Calu3 (cell line): ENCODE data around the gene UNC13C. TPM values are rescaled to one million over a fixed set of nuclear protein-coding genes. Genes with fewer than 3 reads are reported as not detected.

Experiments used
- BruUV-seq: library from RNA; stranded (reverse); fragments of 400-500 nt; replicated peaks from 2 replicates; lab custom pipeline; 2021; lab: Mats Ljungman, UMichigan
- CTCF ChIA-PET: fragments of 300-600 bp; sonication (Branson Sonifier 250); formaldehyde crosslinking; loops from one replicate; lab custom pipeline; 2022; ENCODE audit warnings: antibody characterized with exemption; lab: Charles Lee
- DNase-seq: peaks from one replicate; pipeline ENCODE4 v3.0.0; 2022
- H3K27ac Mint-ChIP-seq: one replicate; pipeline ENCODE4 v1.8.0; 2022; ENCODE audit warnings: mixed read lengths; ENCODE audit not compliant: unreplicated experiment
- H3K27me3 Mint-ChIP-seq: one replicate; pipeline ENCODE4 v1.8.0; 2022; ENCODE audit warnings: mixed read lengths; ENCODE audit not compliant: unreplicated experiment
- H3K36me3 Mint-ChIP-seq: one replicate; pipeline ENCODE4 v1.8.0; 2022; ENCODE audit warnings: mild to moderate bottlenecking, moderate library complexity, mixed read lengths; ENCODE audit not compliant: insufficient read depth, unreplicated experiment
- H3K4me1 Mint-ChIP-seq: one replicate; pipeline ENCODE4 v1.8.0; 2022; ENCODE audit warnings: mild to moderate bottlenecking, low read depth, mixed read lengths; ENCODE audit not compliant: unreplicated experiment
- H3K4me3 Mint-ChIP-seq: one replicate; pipeline ENCODE4 v1.8.0; 2022; ENCODE audit warnings: mild to moderate bottlenecking, low read depth, moderate library complexity, mixed read lengths; ENCODE audit not compliant: unreplicated experiment
- H3K9me3 Mint-ChIP-seq: one replicate; pipeline ENCODE4 v1.8.0; 2022; ENCODE audit warnings: low read depth, mixed read lengths; ENCODE audit not compliant: unreplicated experiment
- CTCF ChIP-seq: fragments of 200-600 bp; IDR thresholded peaks from one replicate; pipeline ENCODE4 v1.8.0; 2022; ENCODE audit warnings: antibody characterized with exemption; ENCODE audit not compliant: unreplicated experiment
- intact Hi-C: fragments of 100-400 bp; cut with micrococcal nuclease; formaldehyde crosslinking; loops from one replicate; pipeline ENCODE4 v1.10.0; 2022; ENCODE audit not compliant: unreplicated experiment
- total RNA-seq: library from RNA; stranded (reverse); gene quantifications from 2 replicates; pipeline ENCODE4 v1.2.3, GENCODE V29; 2022

The UNC13C gene
- total RNA-seq, 1 experiment from 2014 or later, result 0.38 TPM

DNA sequence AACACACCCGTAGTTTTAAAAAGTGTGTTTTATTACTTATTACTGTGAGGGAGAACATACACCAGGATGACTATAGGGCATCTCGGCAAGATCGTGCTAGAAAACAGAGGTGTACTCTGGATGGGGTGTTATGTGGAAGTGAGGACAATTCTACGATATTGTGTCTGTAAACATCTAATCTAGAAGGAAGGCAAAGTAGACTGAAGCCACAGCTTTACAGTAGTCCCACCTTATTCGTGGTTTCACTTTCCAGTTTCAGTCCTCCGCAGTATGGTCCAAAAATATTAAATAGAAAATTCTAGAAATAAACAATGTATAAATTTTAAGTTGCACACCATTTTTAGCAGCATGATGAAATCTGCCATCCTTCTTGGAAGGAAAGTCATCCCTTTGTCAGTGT lies 277.9 kb downstream of the UNC13C start:
- Mint-ChIP-seq H3K27me3 (no peaks in the 10 kb centered on the region), H3K27ac (no peak overlapping the region), H3K9me3 (peaks cover 12% of the 10 kb centered on the region), H3K36me3 (no peaks in the 10 kb centered on the region), H3K4me3 (no peak overlapping the region), H3K4me1 (no peaks in the 10 kb centered on the region)
- no peak for TF ChIP-seq CTCF
- DNase-seq, result no peak
- intact Hi-C loops, result no loop called here
- BruUV-seq, result no TSS peak
- CTCF ChIA-PET, result no interaction called here

DNA sequence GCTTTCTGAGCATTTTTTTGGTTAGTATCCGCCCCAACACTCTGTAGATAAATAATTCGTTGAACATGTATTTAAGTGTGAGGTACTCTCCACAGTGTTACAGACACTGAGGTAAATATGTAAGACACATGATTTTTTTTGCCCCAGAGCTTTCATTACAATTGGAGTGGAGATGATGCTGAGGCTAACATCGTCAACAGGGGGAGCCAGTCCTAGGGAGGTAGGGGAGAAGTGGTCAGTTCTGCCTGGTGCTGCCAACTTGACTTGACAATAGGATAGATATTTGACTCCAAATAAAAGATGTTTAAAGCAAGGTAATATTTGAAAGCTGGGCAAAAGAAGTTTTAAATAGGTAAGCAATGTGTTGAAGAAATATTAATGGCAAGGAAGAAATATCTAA lies 295.7 kb downstream of the UNC13C start:
- H3K36me3 Mint-ChIP-seq, result no peaks in the 10 kb centered on the region
- no peaks in the 10 kb centered on the region for H3K4me1 Mint-ChIP-seq
- no peak overlapping the region for H3K4me3 Mint-ChIP-seq
- H3K9me3 Mint-ChIP-seq, result peaks cover 12% of the 10 kb centered on the region
- intact Hi-C loops, result loop anchor here (5.0 to 10.0 kb wide), 2 partner anchors 189 to 462 kb away; no protein-coding TSS in a partner anchor
- H3K27me3 Mint-ChIP-seq, result no peaks in the 10 kb centered on the region
- DNase-seq, result peak; percentile 5
- TF ChIP-seq CTCF, result no peak
- CTCF ChIA-PET, result no interaction called here
- BruUV-seq, result no TSS peak
- no peak overlapping the region for H3K27ac Mint-ChIP-seq

GRCh38 chr15:54277834-54278233 lies 299.6 kb downstream of the UNC13C start:
- TF ChIP-seq CTCF, result no peak
- DNase-seq, result no peak
- no peak overlapping the region for H3K27ac Mint-ChIP-seq
- no peaks in the 10 kb centered on the region for H3K4me1 Mint-ChIP-seq
- H3K36me3 Mint-ChIP-seq, result no peaks in the 10 kb centered on the region
- no peak overlapping the region for H3K4me3 Mint-ChIP-seq
- intact Hi-C loops, result loop anchor here (10.0 kb wide), 1 partner anchor 193 kb away; no protein-coding TSS in a partner anchor
- CTCF ChIA-PET, result no interaction called here
- peaks cover 12% of the 10 kb centered on the region for H3K9me3 Mint-ChIP-seq
- BruUV-seq, result no TSS peak
- H3K27me3 Mint-ChIP-seq, result no peaks in the 10 kb centered on the region

DNA sequence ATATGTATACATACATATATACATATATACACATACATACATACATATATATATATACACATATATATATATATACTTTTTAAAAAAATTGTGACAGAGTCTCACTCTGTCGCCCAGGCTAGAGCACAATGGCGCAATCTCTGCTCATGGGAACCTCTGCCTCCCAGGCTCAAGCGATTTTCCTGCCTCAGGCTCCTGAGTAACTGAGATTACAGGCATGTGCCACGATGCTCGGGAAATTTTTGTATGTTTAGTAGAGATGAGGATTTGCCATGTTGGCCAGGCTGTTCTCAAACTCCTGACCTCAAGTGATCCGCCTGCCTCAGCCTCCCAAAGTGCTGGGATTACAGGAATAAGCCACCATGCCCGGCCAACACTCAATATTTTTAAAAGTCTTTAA lies 302.5 kb downstream of the UNC13C start:
- no peak overlapping the region for H3K27ac Mint-ChIP-seq
- H3K9me3 Mint-ChIP-seq, result peaks cover 4% of the 10 kb centered on the region
- no peaks in the 10 kb centered on the region for H3K36me3 Mint-ChIP-seq
- DNase-seq, result no peak
- BruUV-seq, result no TSS peak
- H3K27me3 Mint-ChIP-seq, result no peaks in the 10 kb centered on the region
- CTCF ChIA-PET, result no interaction called here
- intact Hi-C loops, result loop anchor here (10.0 kb wide), 1 partner anchor 316 kb away; no protein-coding TSS in a partner anchor
- H3K4me1 Mint-ChIP-seq, result no peaks in the 10 kb centered on the region
- TF ChIP-seq CTCF, result no peak
- no peak overlapping the region for H3K4me3 Mint-ChIP-seq
